Kidney epithelial cell (primary cell): ENCODE data around the gene GPHA2. TPM values are rescaled to one million over a fixed set of nuclear protein-coding genes. Genes with fewer than 3 reads are reported as not detected.

ENCODE experiments used
- DNase-seq: peaks from one replicate; pipeline ENCODE4 v3.0.0-alpha.2; 2010; ENCODE audit warnings: low read depth
- H3K27me3 ChIP-seq: 2 replicates; pipeline ENCODE4 v1.6.0; 2011; ENCODE audit warnings: low read length; ENCODE audit not compliant: control insufficient read depth, insufficient read depth
- H3K36me3 ChIP-seq: 2 replicates; pipeline ENCODE4 v1.5.1; 2011; ENCODE audit warnings: low read length; ENCODE audit not compliant: control insufficient read depth, insufficient read depth
- H3K4me3 ChIP-seq: 2 replicates; pipeline ENCODE4 v1.5.1; 2011; ENCODE audit warnings: low read depth, mild to moderate bottlenecking, control low read depth, low read length
- total RNA-seq: library from RNA; depleted of rRNA; stranded (reverse); fragments of >200 nt; gene quantifications from 2 replicates; pipeline ENCODE4 v1.2.3, GENCODE V29; 2015
- TF ChIP-seq, protein P1 (sequence below): IDR thresholded peaks from 2 replicates; pipeline ENCODE4 v1.5.1; 2011; ENCODE audit warnings: mild to moderate bottlenecking, moderate library complexity, low read length, control low read depth, inconsistent platforms; ENCODE audit not compliant: insufficient read depth, poor library complexity, severe bottlenecking

GPHA2 gene
- total RNA-seq, 1 donor from 2014 or later, result not detected

DNA sequence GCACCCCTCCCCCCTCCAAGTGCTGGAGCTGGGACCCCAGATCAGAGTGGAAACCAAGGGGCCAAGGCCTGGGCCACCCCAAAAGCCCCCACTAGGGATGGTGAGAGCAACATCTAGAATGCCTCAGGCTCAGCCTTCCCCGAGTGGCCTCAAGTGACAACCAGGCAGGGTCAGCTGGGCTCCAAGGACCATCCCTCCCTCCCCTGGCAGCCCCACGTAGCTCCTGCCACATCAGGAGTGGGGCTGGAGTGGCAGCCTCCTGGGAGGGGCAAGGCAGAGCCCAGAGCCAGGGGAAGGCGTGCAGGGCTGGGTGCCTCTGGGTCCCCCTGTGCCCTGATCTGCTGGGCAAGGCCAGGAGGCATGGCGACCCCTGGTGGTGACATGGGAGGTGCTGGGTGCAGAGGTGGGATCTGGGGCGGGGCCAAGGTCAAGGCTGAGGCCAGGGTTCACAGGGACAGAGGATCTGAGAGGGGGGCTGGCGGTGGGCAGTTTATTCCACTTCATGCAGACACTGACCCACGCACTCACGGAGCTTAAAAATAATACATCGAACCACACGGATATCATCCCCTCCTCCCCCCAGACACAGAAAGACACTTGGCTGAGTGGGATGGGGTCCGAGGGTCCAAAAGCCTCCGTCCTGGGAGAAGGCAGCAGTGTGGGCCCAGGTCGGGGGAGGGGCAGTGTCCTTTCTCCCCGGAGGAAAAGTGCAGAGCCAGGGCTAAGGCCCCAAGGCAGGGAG is 41.5 kb downstream of the GPHA2 start:
- H3K36me3 ChIP-seq, result no peaks in the 10 kb centered on the region
- no peaks in the 10 kb centered on the region for H3K27me3 ChIP-seq
- H3K4me3 ChIP-seq, result no peak overlapping the region
- DNase-seq, result no peak
- TF ChIP-seq, protein P1, sequence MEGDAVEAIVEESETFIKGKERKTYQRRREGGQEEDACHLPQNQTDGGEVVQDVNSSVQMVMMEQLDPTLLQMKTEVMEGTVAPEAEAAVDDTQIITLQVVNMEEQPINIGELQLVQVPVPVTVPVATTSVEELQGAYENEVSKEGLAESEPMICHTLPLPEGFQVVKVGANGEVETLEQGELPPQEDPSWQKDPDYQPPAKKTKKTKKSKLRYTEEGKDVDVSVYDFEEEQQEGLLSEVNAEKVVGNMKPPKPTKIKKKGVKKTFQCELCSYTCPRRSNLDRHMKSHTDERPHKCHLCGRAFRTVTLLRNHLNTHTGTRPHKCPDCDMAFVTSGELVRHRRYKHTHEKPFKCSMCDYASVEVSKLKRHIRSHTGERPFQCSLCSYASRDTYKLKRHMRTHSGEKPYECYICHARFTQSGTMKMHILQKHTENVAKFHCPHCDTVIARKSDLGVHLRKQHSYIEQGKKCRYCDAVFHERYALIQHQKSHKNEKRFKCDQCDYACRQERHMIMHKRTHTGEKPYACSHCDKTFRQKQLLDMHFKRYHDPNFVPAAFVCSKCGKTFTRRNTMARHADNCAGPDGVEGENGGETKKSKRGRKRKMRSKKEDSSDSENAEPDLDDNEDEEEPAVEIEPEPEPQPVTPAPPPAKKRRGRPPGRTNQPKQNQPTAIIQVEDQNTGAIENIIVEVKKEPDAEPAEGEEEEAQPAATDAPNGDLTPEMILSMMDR, result peak; percentile 92

DNA sequence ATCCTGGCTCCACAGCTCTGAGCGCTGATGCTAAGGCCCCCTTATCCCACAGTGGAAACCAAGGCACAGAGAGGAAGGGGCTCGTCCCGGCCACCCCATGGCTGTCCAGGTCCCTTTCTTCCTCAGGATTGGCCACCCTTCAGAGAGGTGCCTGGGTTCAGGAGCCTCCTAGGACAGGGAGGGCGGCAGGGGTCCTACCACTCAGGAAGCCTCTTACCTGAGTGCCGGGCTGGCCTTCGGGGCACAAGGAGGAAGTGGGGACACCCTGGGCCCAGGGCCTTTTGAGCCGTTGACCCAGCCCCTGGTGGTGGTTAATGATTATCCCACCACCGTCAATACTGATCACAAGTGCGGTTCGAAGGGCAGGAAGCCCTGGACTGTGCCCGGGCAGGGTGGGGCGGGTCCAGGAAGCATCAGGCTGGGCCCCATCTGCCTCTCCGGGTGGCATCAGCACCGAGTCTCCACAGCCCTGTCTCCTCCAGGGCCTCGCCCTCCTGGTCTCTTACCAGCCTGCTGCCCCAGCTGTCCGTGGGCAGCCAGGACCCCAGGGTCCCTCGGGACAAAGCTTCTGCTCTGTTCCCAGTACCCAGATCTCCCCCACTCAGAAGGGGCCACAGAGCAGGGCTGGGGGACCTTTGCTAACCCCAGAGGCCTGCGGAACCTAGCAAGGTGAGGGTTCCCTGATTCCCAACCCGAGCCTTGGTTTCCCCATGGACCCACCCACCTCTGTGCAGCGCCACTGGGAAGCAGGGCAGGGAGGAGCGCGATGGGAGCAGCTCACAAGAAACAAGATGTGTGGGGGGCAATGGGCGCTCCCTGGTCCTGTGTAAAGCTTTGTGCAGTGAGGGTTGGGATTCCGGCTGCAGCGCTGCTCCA is 42.3 kb downstream of the GPHA2 start:
- no peak for DNase-seq

DNA sequence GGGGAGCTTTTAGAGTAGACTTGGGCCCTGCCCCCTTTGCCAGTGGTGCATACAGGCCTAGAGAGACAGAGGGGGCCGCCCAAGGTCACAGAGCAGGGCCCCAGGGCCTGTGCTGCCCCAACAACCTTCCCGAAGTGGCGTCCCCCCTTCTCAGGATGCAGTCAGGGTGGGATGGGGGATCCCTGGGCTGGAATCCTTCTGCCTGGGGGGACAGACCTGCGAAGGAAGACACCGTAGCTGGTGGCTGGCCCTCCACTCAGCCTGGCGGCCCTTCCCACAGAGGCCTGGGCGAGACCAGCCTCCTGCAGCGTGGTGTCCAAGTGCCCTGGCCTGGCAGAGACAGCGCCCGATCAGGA is 42.9 kb downstream of the GPHA2 start:
- DNase-seq, result no peak
- Histone ChIP-seq H3K27me3 (no peaks in the 10 kb centered on the region), H3K36me3 (no peaks in the 10 kb centered on the region), H3K4me3 (no peak overlapping the region)
- TF ChIP-seq, protein P1, result no peak

More for the DNA sequence above, 42.3 kb downstream of the GPHA2 start:
- no peak overlapping the region for H3K4me3 ChIP-seq
- no peaks in the 10 kb centered on the region for H3K27me3 ChIP-seq
- no peaks in the 10 kb centered on the region for H3K36me3 ChIP-seq
- TF ChIP-seq, protein P1, result no peak

DNA sequence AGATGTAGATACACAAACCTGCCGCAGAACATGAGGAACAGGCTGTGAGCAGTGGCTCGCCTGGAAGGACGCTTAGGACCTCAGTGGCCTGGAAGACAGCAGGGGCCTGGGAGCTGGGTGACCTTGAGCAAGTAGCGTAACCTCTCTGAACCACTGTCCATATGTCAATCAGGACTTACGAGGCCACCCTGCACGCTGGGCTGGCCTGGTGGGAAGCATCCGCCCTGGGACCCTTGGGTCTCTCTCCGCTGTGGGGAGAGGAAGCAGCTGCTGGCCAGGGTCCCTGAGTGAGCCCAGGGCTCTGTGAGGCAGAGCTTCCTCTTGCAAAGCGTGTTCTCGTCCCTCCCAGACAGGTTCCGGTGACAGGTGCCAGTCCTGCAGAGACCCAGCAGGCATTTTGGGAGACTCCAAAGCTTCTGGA is 43.3 kb downstream of the GPHA2 start:
- Histone ChIP-seq H3K27me3 (no peaks in the 10 kb centered on the region), H3K36me3 (no peaks in the 10 kb centered on the region), H3K4me3 (no peak overlapping the region)
- no peak for DNase-seq
- TF ChIP-seq, protein P1, result no peak

DNA sequence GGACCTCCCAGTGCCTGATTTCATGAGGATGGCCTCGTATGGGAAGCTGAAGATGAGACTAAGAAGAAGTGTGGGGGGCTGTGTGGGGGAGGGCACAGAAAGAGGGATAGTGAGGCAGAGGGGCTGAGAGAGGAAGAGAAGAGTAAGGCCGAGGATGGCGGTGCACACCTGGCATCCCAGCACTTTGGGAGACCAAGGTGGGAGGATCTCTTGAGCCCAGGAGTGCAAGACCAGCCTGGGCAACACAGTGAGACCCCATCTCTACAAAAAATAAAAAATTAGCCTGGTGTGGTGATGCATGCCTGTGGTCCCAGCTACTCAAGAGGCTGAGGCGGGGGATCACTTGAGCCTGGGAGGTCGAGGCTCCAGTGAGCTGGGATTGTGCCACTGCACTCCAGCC is 43.8 kb downstream of the GPHA2 start:
- Histone ChIP-seq H3K36me3 (no peaks in the 10 kb centered on the region), H3K4me3 (no peak overlapping the region), H3K27me3 (no peaks in the 10 kb centered on the region)
- TF ChIP-seq, protein P1, result no peak
- no peak for DNase-seq
